Astrocyte (in vitro differentiated cells and primary cell): ENCODE measurements around the gene HDC. TPM values are rescaled to one million over a fixed set of nuclear protein-coding genes. Genes with fewer than 3 reads are reported as not detected.

Experiments used
- DNase-seq: peaks from one replicate; pipeline ENCODE4 v3.0.0-alpha.2; 2010; ENCODE audit warnings: low read depth
- FAIRE-seq: peaks from 2 replicates; lab custom pipeline; 2011; peaks lifted over from hg19 to GRCh38; lab: Jason Lieb, UNC
- H2AFZ ChIP-seq: 2 replicates; pipeline ENCODE4 v1.6.0; 2012; ENCODE audit warnings: low read depth, low read length, inconsistent platforms
- H3K27ac ChIP-seq: 2 replicates; pipeline ENCODE4 v1.5.1; 2011; ENCODE audit warnings: low read depth, low read length, inconsistent platforms
- H3K27me3 ChIP-seq: 2 replicates; pipeline ENCODE4 v1.6.0; 2011; ENCODE audit warnings: low read length, inconsistent platforms; ENCODE audit not compliant: insufficient read depth
- H3K36me3 ChIP-seq: 2 replicates; pipeline ENCODE4 v1.5.1; 2011; ENCODE audit warnings: low read length, inconsistent platforms; ENCODE audit not compliant: insufficient read depth
- H3K4me1 ChIP-seq: 2 replicates; pipeline ENCODE4 v1.5.1; 2011; ENCODE audit warnings: low read length, inconsistent platforms; ENCODE audit not compliant: insufficient read depth
- H3K4me2 ChIP-seq: 2 replicates; pipeline ENCODE4 v1.6.0; 2012; ENCODE audit warnings: low read length, inconsistent platforms
- H3K4me3 ChIP-seq: 2 replicates; pipeline ENCODE4 v1.5.1; 2011; ENCODE audit warnings: low read depth, mild to moderate bottlenecking, low read length, inconsistent platforms; ENCODE audit not compliant: insufficient read depth
- H3K79me2 ChIP-seq: 2 replicates; pipeline ENCODE4 v1.6.0; 2012; ENCODE audit warnings: mild to moderate bottlenecking, low read length, inconsistent platforms; ENCODE audit not compliant: insufficient read depth
- H3K9ac ChIP-seq: 2 replicates; pipeline ENCODE4 v1.6.0; 2012; ENCODE audit warnings: mild to moderate bottlenecking, low read length, inconsistent platforms
- H3K9me3 ChIP-seq: 2 replicates; pipeline ENCODE4 v1.5.1; 2012; ENCODE audit warnings: low read depth, mild to moderate bottlenecking, low read length, inconsistent platforms; ENCODE audit not compliant: insufficient read depth
- H4K20me1 ChIP-seq: 2 replicates; pipeline ENCODE4 v1.6.0; 2012; ENCODE audit warnings: low read length, inconsistent platforms; ENCODE audit not compliant: insufficient read depth
- H3K27ac Mint-ChIP-seq: one replicate; pipeline ENCODE4 v1.8.0; 2021; ENCODE audit warnings: mild to moderate bottlenecking, mixed read lengths; ENCODE audit not compliant: unreplicated experiment
- H3K27me3 Mint-ChIP-seq: one replicate; pipeline ENCODE4 v1.8.0; 2021; ENCODE audit warnings: low read depth, mixed read lengths; ENCODE audit not compliant: unreplicated experiment
- H3K36me3 Mint-ChIP-seq: one replicate; pipeline ENCODE4 v1.8.0; 2021; ENCODE audit warnings: low read depth, mixed read lengths; ENCODE audit not compliant: unreplicated experiment
- H3K4me1 Mint-ChIP-seq: one replicate; pipeline ENCODE4 v1.8.0; 2021; ENCODE audit warnings: low read depth, mixed read lengths; ENCODE audit not compliant: unreplicated experiment
- H3K4me3 Mint-ChIP-seq: one replicate; pipeline ENCODE4 v1.8.0; 2021; ENCODE audit warnings: mild to moderate bottlenecking, moderate library complexity, mixed read lengths; ENCODE audit not compliant: unreplicated experiment
- H3K9me3 Mint-ChIP-seq: one replicate; pipeline ENCODE4 v1.8.0; 2021; ENCODE audit warnings: mild to moderate bottlenecking, mixed read lengths; ENCODE audit not compliant: unreplicated experiment
- CTCF ChIP-seq: IDR thresholded peaks from 2 replicates; pipeline ENCODE4 v1.5.1; 2011; ENCODE audit warnings: low read depth, mild to moderate bottlenecking, inconsistent platforms, low read length, moderate library complexity; ENCODE audit not compliant: insufficient read depth
- EZH2 ChIP-seq: IDR thresholded peaks from 2 replicates; pipeline ENCODE4 v1.6.1; 2012; ENCODE audit warnings: mild to moderate bottlenecking, low read length, inconsistent platforms; ENCODE audit not compliant: insufficient read depth
- total RNA-seq: library from RNA; stranded (reverse); gene quantifications from 2 replicates; pipeline ENCODE4 v1.2.1, GENCODE V29; 2021

HDC gene
- total RNA-seq, 1 donor from 2014 or later = not detected

- Histone ChIP-seq H3K9ac (no peak overlapping the region), H4K20me1 (no peaks in the 10 kb centered on the region), H3K4me2 (no peak overlapping the region), H3K4me3 (no peak overlapping the region), H3K27ac (no peak overlapping the region), H3K27me3 (peaks cover 8% of the 10 kb centered on the region), H3K4me1 (no peaks in the 10 kb centered on the region), H3K9me3 (no peaks in the 10 kb centered on the region), H2AFZ (no peak overlapping the region), H3K36me3 (no peaks in the 10 kb centered on the region), H3K79me2 (no peaks in the 10 kb centered on the region)
- no peak for TF ChIP-seq CTCF
- H3K27me3 Mint-ChIP-seq = no peaks in the 10 kb centered on the region
- no peaks in the 10 kb centered on the region for H3K9me3 Mint-ChIP-seq
- peaks cover 2% of the 10 kb centered on the region for H3K4me1 Mint-ChIP-seq
- no peak overlapping the region for H3K4me3 Mint-ChIP-seq
- DNase-seq = peak; percentile 18
- H3K36me3 Mint-ChIP-seq = no peaks in the 10 kb centered on the region
- H3K27ac Mint-ChIP-seq = no peak overlapping the region
- no peak for FAIRE-seq
These were observed 40.9 kb downstream of the HDC start for GRCh38 chr15:50224606-50225005.

GRCh38 chr15:50222181-50222580 is 43.3 kb downstream of the HDC start:
- Histone ChIP-seq H2AFZ (no peak overlapping the region), H3K4me2 (no peak overlapping the region), H3K4me1 (no peaks in the 10 kb centered on the region), H3K9ac (no peak overlapping the region), H3K79me2 (no peaks in the 10 kb centered on the region), H3K27ac (no peak overlapping the region), H3K4me3 (no peak overlapping the region), H3K36me3 (no peaks in the 10 kb centered on the region), H3K9me3 (no peaks in the 10 kb centered on the region), H4K20me1 (no peaks in the 10 kb centered on the region), H3K27me3 (peaks cover 4% of the 10 kb centered on the region)
- DNase-seq (no peak), FAIRE-seq (no peak)
- no peaks in the 10 kb centered on the region for H3K36me3 Mint-ChIP-seq
- H3K27ac Mint-ChIP-seq = peak overlapping the region; percentile 21
- TF ChIP-seq EZH2 = no peak
- no peak for TF ChIP-seq CTCF
- no peaks in the 10 kb centered on the region for H3K27me3 Mint-ChIP-seq
- H3K4me3 Mint-ChIP-seq = no peak overlapping the region
- H3K4me1 Mint-ChIP-seq = peaks cover 6% of the 10 kb centered on the region
- no peaks in the 10 kb centered on the region for H3K9me3 Mint-ChIP-seq

- H3K9ac ChIP-seq = no peak overlapping the region
- no peak overlapping the region for H3K27ac ChIP-seq
- no peaks in the 10 kb centered on the region for H3K79me2 ChIP-seq
- H3K9me3 ChIP-seq = no peaks in the 10 kb centered on the region
- H3K36me3 ChIP-seq = no peaks in the 10 kb centered on the region
- H3K4me3 ChIP-seq = no peak overlapping the region
- no peaks in the 10 kb centered on the region for H4K20me1 ChIP-seq
- Mint-ChIP-seq H3K27ac (peak overlapping the region; percentile 87), H3K36me3 (no peaks in the 10 kb centered on the region), H3K27me3 (no peaks in the 10 kb centered on the region), H3K9me3 (no peaks in the 10 kb centered on the region), H3K4me1 (peaks cover 6% of the 10 kb centered on the region), H3K4me3 (no peak overlapping the region)
- no peaks in the 10 kb centered on the region for H3K4me1 ChIP-seq
- no peak for TF ChIP-seq EZH2
- no peak for TF ChIP-seq CTCF
- no peak overlapping the region for H2AFZ ChIP-seq
- peaks cover 4% of the 10 kb centered on the region for H3K27me3 ChIP-seq
- no peak overlapping the region for H3K4me2 ChIP-seq
- no peak for FAIRE-seq
- peak; percentile 10 for DNase-seq
These were observed 45.7 kb downstream of the HDC start for GRCh38 chr15:50219820-50220219.
